H1 (cell line): Measurements from ENCODE around the gene MRPL20. TPM values are rescaled to one million over a fixed set of nuclear protein-coding genes. Genes with fewer than 3 reads are reported as not detected.
A peak's percentile ranks its signal among the peaks of the same experiment; 100 is the strongest.

Experiments used
- CTCF ChIA-PET: fragments of 300-600 bp; sonication (Branson Sonifier 250); formaldehyde crosslinking; loops from one replicate; lab custom pipeline; 2021; ENCODE audit not compliant: partially characterized antibody; lab: Charles Lee
- POLR2A ChIA-PET: fragments of 300-600 bp; sonication (Branson Sonifier 250); formaldehyde crosslinking; loops from one replicate; lab custom pipeline; 2021; ENCODE audit warnings: inconsistent platforms; ENCODE audit not compliant: partially characterized antibody; lab: Charles Lee
- DNase-seq, 2 experiments: peaks; one replicate each; pipeline versions ENCODE4 v3.0.0 to v3.0.0-alpha.2; 2010 to 2022; ENCODE audit warnings: low spot score in 2 of 2, low read depth in 1 of 2, mixed read lengths in 1 of 2
- FAIRE-seq: peaks from 2 replicates; lab custom pipeline; 2011; peaks lifted over from hg19 to GRCh38; lab: Jason Lieb, UNC
- H2AFZ ChIP-seq: 2 replicates; pipeline ENCODE4 v1.8.1; 2012; ENCODE audit warnings: low read length, inconsistent platforms
- H2AK5ac ChIP-seq: 2 replicates; pipeline ENCODE4 v1.6.1; 2013; ENCODE audit warnings: low read depth, low read length
- H2BK120ac ChIP-seq: replicated peaks from 2 replicates; pipeline ENCODE3; 2013; ENCODE audit warnings: low read depth, low read length, inconsistent platforms
- H2BK12ac ChIP-seq: 2 replicates; pipeline ENCODE4 v1.6.1; 2013; ENCODE audit warnings: low read depth, low read length
- H2BK15ac ChIP-seq: 2 replicates; pipeline ENCODE4 v1.6.1; 2013; ENCODE audit warnings: low read length
- H2BK20ac ChIP-seq: 2 replicates; pipeline ENCODE4 v1.6.1; 2013; ENCODE audit warnings: low read length
- H2BK5ac ChIP-seq: 2 replicates; pipeline ENCODE4 v1.6.1; 2013; ENCODE audit warnings: low read depth, low read length
- H3K14ac ChIP-seq: 2 replicates; pipeline ENCODE4 v1.6.1; 2013; ENCODE audit warnings: inconsistent platforms; ENCODE audit not compliant: insufficient read length
- H3K18ac ChIP-seq: 2 replicates; pipeline ENCODE4 v1.6.1; 2013; ENCODE audit warnings: low read length; ENCODE audit errors: extremely low read depth
- H3K23ac ChIP-seq: 2 replicates; pipeline ENCODE4 v1.6.1; 2013; ENCODE audit warnings: inconsistent platforms; ENCODE audit not compliant: insufficient read length
- H3K23me2 ChIP-seq: 2 replicates; pipeline ENCODE4 v1.6.1; 2013; ENCODE audit warnings: low read depth, low read length
- H3K27ac ChIP-seq: 2 replicates; pipeline ENCODE4 v1.6.1; 2011; ENCODE audit warnings: low read depth, low read length, inconsistent platforms
- H3K27me3 ChIP-seq, 4 experiments: replicated peaks in 1 of 4; 1 replicate in 1 of 4; 2 replicates in 3 of 4; pipeline versions ENCODE4 v1.6.1 to v1.8.1; 2011 to 2013; ENCODE audit warnings: low read length in 3 of 4, mild to moderate bottlenecking in 3 of 4, inconsistent platforms in 2 of 4, mixed read lengths in 2 of 4, moderate library complexity in 1 of 4; ENCODE audit not compliant: control insufficient read depth in 3 of 4, insufficient read depth in 3 of 4; ENCODE audit errors: extremely low read depth in 1 of 4
- H3K36me3 ChIP-seq, 4 experiments: 2 replicates each; pipeline versions ENCODE4 v1.6.1 to v1.8.1; 2011 to 2013; ENCODE audit warnings: mild to moderate bottlenecking in 4 of 4, low read length in 3 of 4, moderate library complexity in 2 of 4, control low read depth in 1 of 4, inconsistent platforms in 1 of 4; ENCODE audit not compliant: insufficient read depth in 4 of 4, control insufficient read depth in 2 of 4
- H3K4ac ChIP-seq: replicated peaks from 2 replicates; pipeline ENCODE3; 2013; ENCODE audit warnings: low read length, low read depth, mixed read lengths, inconsistent platforms; ENCODE audit not compliant: insufficient read length
- H3K4me1 ChIP-seq, 4 experiments: replicated peaks in 1 of 4; 1 replicate in 1 of 4; 2 replicates in 3 of 4; pipeline versions ENCODE4 v1.6.1 to v1.8.1; 2011 to 2013; ENCODE audit warnings: low read length in 3 of 4, inconsistent platforms in 2 of 4, mixed read lengths in 1 of 4; ENCODE audit not compliant: insufficient read depth in 4 of 4, control insufficient read depth in 3 of 4
- H3K4me2 ChIP-seq, 2 experiments: 2 replicates each; pipeline versions ENCODE4 v1.6.1 to v1.8.1; 2011 to 2013; ENCODE audit warnings: low read depth in 2 of 2, low read length in 2 of 2, control low read depth in 1 of 2, inconsistent platforms in 1 of 2, mild to moderate bottlenecking in 1 of 2; ENCODE audit not compliant: insufficient read depth in 1 of 2
- H3K4me3 ChIP-seq, 4 experiments: fragments of 200-600, 300-600 bp in 1 of 4; sonication (generic), shearing (Covaris generic), sonication (Bioruptor Twin) in 1 of 4; 2 replicates each; pipeline versions ENCODE4 v1.5.1 to v1.8.1; 2011 to 2016; ENCODE audit warnings: low read length in 4 of 4, low read depth in 3 of 4, control low read depth in 2 of 4, inconsistent platforms in 2 of 4, mild to moderate bottlenecking in 2 of 4, mixed read lengths in 1 of 4, moderate library complexity in 1 of 4; ENCODE audit not compliant: insufficient read depth in 2 of 4; ENCODE audit errors: extremely low read depth in 1 of 4
- H3K56ac ChIP-seq: replicated peaks from 2 replicates; pipeline ENCODE3; 2013; ENCODE audit warnings: low read depth, mild to moderate bottlenecking, mixed read lengths, low read length, inconsistent platforms; ENCODE audit not compliant: insufficient read length
- H3K79me1 ChIP-seq: 2 replicates; pipeline ENCODE4 v1.6.1; 2013; ENCODE audit warnings: low read depth, low read length, control low read depth
- H3K79me2 ChIP-seq, 2 experiments: 2 replicates each; pipeline versions ENCODE4 v1.6.1 to v1.8.1; 2012 to 2013; ENCODE audit warnings: low read length in 2 of 2, mild to moderate bottlenecking in 2 of 2, inconsistent platforms in 1 of 2; ENCODE audit not compliant: insufficient read depth in 2 of 2, control insufficient read depth in 1 of 2
- H3K9ac ChIP-seq, 4 experiments: replicated peaks in 1 of 4; 1 replicate in 1 of 4; 2 replicates in 3 of 4; pipeline versions ENCODE4 v1.6.1 to v1.8.1; 2011 to 2013; ENCODE audit warnings: low read depth in 3 of 4, low read length in 3 of 4, control low read depth in 2 of 4, mild to moderate bottlenecking in 2 of 4, moderate library complexity in 2 of 4, inconsistent platforms in 1 of 4; ENCODE audit errors: extremely low read depth in 1 of 4
- H3K9me3 ChIP-seq, 2 experiments: 2 replicates each; pipeline versions ENCODE4 v1.6.1 to v1.8.1; 2012 to 2013; ENCODE audit warnings: mild to moderate bottlenecking in 2 of 2, moderate library complexity in 2 of 2, control low read depth in 1 of 2, inconsistent platforms in 1 of 2, low read depth in 1 of 2, low read length in 1 of 2, mixed read lengths in 1 of 2; ENCODE audit not compliant: insufficient read depth in 2 of 2
- H4K20me1 ChIP-seq, 2 experiments: replicated peaks in 1 of 2; 2 replicates each; pipeline versions ENCODE3 to v1.8.1; 2011 to 2013; ENCODE audit warnings: inconsistent platforms in 2 of 2, low read length in 2 of 2, mild to moderate bottlenecking in 1 of 2; ENCODE audit not compliant: insufficient read depth in 2 of 2, control insufficient read depth in 1 of 2
- H4K5ac ChIP-seq: 2 replicates; pipeline ENCODE4 v1.6.1; 2013; ENCODE audit warnings: low read length, low read depth, mixed read lengths, inconsistent platforms; ENCODE audit not compliant: insufficient read length
- H4K8ac ChIP-seq: 2 replicates; pipeline ENCODE4 v1.8.0; 2013; ENCODE audit warnings: mild to moderate bottlenecking, moderate library complexity, low read length, inconsistent platforms; ENCODE audit not compliant: insufficient read depth; ENCODE audit errors: extremely low read depth
- H4K91ac ChIP-seq: replicated peaks from 2 replicates; pipeline ENCODE3; 2013; ENCODE audit warnings: low read length, mixed read lengths, inconsistent platforms; ENCODE audit not compliant: insufficient read length
- CTCF ChIP-seq, 3 experiments: IDR thresholded peaks; 1 replicate in 2 of 3; 2 replicates in 1 of 3; pipeline versions ENCODE4 v1.5.1 to v1.6.1; 2011; ENCODE audit warnings: low read length in 3 of 3, mild to moderate bottlenecking in 3 of 3, inconsistent platforms in 2 of 3, low read depth in 1 of 3, moderate library complexity in 1 of 3; ENCODE audit not compliant: insufficient read depth in 1 of 3; ENCODE audit errors: control extremely low read depth in 1 of 3
- KDM1A ChIP-seq: fragments of 200-600, 300-600 bp; sonication (generic); IDR thresholded peaks from 2 replicates; pipeline ENCODE4 v1.7.1; 2016; ENCODE audit warnings: mild to moderate bottlenecking, low read length, borderline replicate concordance
- KDM4A ChIP-seq: IDR thresholded peaks from one replicate; pipeline ENCODE4 v1.7.1; 2012; ENCODE audit warnings: low read depth, mild to moderate bottlenecking, moderate library complexity, low read length, inconsistent platforms; ENCODE audit not compliant: severe bottlenecking
- MAFK ChIP-seq: IDR thresholded peaks from 2 replicates; pipeline ENCODE4 v1.6.1; 2012; ENCODE audit warnings: low read depth, mild to moderate bottlenecking, improper control_type of control experiment, low read length
- RAD21 ChIP-seq, 2 experiments: IDR thresholded peaks in 1 of 2; conservative IDR thresholded peaks in 1 of 2; 2 replicates each; pipeline ENCODE4 v1.6.1; 2011; ENCODE audit warnings: low read depth in 2 of 2, low read length in 2 of 2, improper control_type of control experiment in 1 of 2, inconsistent platforms in 1 of 2, mild to moderate bottlenecking in 1 of 2, moderate library complexity in 1 of 2
- WGBS, 2 experiments: shearing (Covaris generic) in 1 of 2; methylation state at CpG; one replicate each; pipeline versions ENCODE4 v1.1.6 to v1.1.7; 2013 to 2015; ENCODE audit warnings: low lambda C conversion rate in 2 of 2, mixed read lengths in 2 of 2, inconsistent platforms in 1 of 2, low coverage in 1 of 2, missing lambda C conversion rate in 1 of 2; ENCODE audit not compliant: insufficient replicate concordance in 2 of 2, insufficient coverage in 1 of 2, insufficient read length in 1 of 2; ENCODE audit errors: extremely low coverage in 1 of 2, missing lambda C conversion rate in 1 of 2; 5-methylcytosine and 5-hydroxymethylcytosine counted together
- polyA plus RNA-seq, 7 experiments: library from polyadenylated mRNA; depleted of rRNA in 3 of 7; stranded (reverse) in 5 of 7; unstranded in 2 of 7; fragments of >200 nt in 5 of 7; fragments of 200-250 nt in 2 of 7; gene quantifications; 1 replicate in 5 of 7; 2 replicates in 1 of 7; 4 replicates in 1 of 7; pipeline versions ENCODE4 v1.2.1 to v1.2.3, GENCODE V29; 2011 to 2013; ENCODE audit warnings: missing spikeins in 2 of 7, mixed read lengths in 2 of 7
- total RNA-seq: library from RNA; stranded (reverse); fragmentation: NEBNext Ultra II Directional; extraction: Animal tissue kit (Norgen Biotek cat#: 25700); gene quantifications from 2 replicates; pipeline ENCODE4 v1.2.1, GENCODE V29; 2021

Gene MRPL20
- total and polyA plus RNA-seq, 2 of the 8 experiments (the other 6 are each of a cell fraction or from before 2014, with no cell fraction given) = 126 to 151 TPM

DNA sequence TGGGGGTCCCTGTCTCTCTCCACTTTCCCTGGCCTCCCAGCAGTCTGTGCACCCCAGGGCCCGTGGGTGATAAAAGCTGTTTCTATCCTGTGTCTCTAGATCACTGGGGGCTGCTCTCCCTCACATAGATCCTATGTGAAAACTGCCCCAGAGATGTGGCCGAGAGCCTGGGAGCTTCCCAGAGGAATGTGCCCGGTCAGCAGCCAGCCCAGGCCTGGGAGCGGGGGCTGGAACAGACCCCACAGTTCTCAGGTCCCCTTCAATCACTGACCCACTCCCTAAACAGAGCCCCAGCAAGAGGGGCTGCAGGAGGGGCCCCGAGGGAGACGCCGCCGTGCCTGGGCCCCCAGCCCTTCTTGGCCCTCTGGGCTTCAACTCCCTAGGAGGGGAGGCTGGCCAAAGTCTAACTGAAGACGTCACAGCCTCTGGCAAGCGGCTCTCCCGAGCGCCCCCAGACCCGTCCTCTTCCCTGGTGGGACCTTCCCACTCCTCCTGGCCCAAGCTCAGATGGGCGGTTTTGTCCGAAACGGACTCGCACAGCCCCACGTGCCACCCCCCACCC is 49.1 kb downstream of the MRPL20 start:
- no peak for DNase-seq
- no peaks in the 10 kb centered on the region for H3K79me1 ChIP-seq
- H3K18ac ChIP-seq = no peak overlapping the region; the same call in 1 of the 2 replicates
- POLR2A ChIA-PET = interaction anchor here (0.6 to 4.0 kb wide), 7 partner anchors 13 to 63 kb away, joined by 3 to 19 read pairs (median 4); partner anchors contain the start of genes ANKRD65, AURKAIP1, CCNL2 and MRPL20
- no peak overlapping the region for H2BK5ac ChIP-seq
- no peak overlapping the region for H2BK20ac ChIP-seq
- no peak for FAIRE-seq
- no peak overlapping the region for H2AFZ ChIP-seq
- 68% methylated on average over 17 of the region's 18 CpGs; no CpG with 5 or more reads in 1 of the 2 experiments for WGBS, 2 experiments
- H4K5ac ChIP-seq = no peak overlapping the region
- H4K91ac ChIP-seq = peak overlapping the region; percentile 91
- peaks cover 9 to 17% (median 14%) of the 10 kb centered on the region in 4 experiments for H3K27me3 ChIP-seq
- no peaks in the 10 kb centered on the region for H3K9me3 ChIP-seq
- H3K4ac ChIP-seq = peak overlapping the region; percentile 7
- no peak overlapping the region for H2AK5ac ChIP-seq
- H3K27ac ChIP-seq = no peak overlapping the region
- peak overlapping the region; percentile 47 to 50; a peak in 3 of 4 replicates for H3K4me2 ChIP-seq
- peak; percentile 30; the same call in 1 of the 2 replicates for TF ChIP-seq MAFK
- no peak for TF ChIP-seq KDM4A
- TF ChIP-seq RAD21 (IDR thresholded peaks at IDR 0.05 in 1 of 2, conservative IDR thresholded peaks at IDR 0.05 in 1 of 2; ENCODE audit: low read depth in 2 of 2, low read length in 2 of 2) = no peak
- no peak for TF ChIP-seq CTCF (IDR thresholded peaks at IDR 0.05; ENCODE audit: control extremely low read depth in 1 of 3, insufficient read depth in 1 of 3, low read depth in 1 of 3, low read length in 3 of 3)
- TF ChIP-seq KDM1A = no peak
- peak overlapping the region in 2 of 4 experiments; percentile 16 to 18; a peak in 3 of 8 replicates for H3K4me3 ChIP-seq
- no peak overlapping the region for H2BK15ac ChIP-seq
- H3K79me2 ChIP-seq = no peaks in the 10 kb centered on the region
- H3K36me3 ChIP-seq = no peaks in the 10 kb centered on the region
- H3K23me2 ChIP-seq = peaks cover 14% of the 10 kb centered on the region
- peak overlapping the region; percentile 72 for H4K8ac ChIP-seq
- CTCF ChIA-PET = interaction anchor here (0.7 to 2.9 kb wide), 5 partner anchors 10 to 44 kb away, joined by 3 to 18 read pairs (median 3); no protein-coding TSS in a partner anchor
- no peak overlapping the region for H3K14ac ChIP-seq
- no peaks in the 10 kb centered on the region for H4K20me1 ChIP-seq
- H3K9ac ChIP-seq = 0 out of 7 replicates have a peak overlapping the region, but pooled peaks of 1 of the 4 experiments have one; percentile 8
- peaks cover 2 to 41% (median 30%) of the 10 kb centered on the region in 4 experiments for H3K4me1 ChIP-seq
- no peak overlapping the region for H2BK12ac ChIP-seq
- H2BK120ac ChIP-seq = no peak overlapping the region
- no peak overlapping the region for H3K56ac ChIP-seq
- H3K23ac ChIP-seq = no peak overlapping the region
